Fibroblast of skin of scalp (primary cell): ENCODE measurements around the gene CMTM7.
"Not testable (repeated sequence)": the region's sequence is repeated elsewhere in the genome, so short reads cannot be mapped to it uniquely, and the experiment has no call there.

Source experiments
- DNase-seq: peaks from one replicate; pipeline ENCODE4 v3.0.0-alpha.2; 2013

CMTM7 gene

DNA sequence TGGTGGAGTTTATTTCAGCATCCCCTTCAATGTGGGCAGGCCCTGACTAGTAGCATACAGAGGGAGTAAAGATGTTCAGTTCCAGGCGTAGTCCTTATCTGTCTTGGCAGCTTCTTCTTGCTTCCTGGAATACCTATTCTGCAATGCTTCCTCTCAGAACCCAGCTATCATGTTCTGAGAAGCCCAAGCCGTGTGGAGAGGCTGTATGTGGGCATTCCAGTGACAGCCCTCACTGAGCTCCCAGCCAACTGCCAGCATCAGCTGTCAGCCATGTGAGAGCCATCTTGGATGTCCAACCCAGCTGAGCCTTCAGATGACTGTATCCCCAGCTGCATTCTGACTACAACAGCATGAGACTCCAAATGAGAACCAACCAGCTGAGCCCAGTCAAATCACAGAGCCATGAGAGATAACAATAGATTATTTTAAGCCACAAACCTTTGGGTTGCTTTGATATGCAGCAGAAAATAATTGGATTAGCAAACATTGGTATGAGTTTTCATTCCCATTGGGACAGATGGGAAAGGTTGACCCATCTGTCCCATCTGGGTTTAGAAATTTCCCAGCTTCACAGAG lies 8.4 kb upstream of the CMTM7 start:
- DNase-seq: no peak

DNA sequence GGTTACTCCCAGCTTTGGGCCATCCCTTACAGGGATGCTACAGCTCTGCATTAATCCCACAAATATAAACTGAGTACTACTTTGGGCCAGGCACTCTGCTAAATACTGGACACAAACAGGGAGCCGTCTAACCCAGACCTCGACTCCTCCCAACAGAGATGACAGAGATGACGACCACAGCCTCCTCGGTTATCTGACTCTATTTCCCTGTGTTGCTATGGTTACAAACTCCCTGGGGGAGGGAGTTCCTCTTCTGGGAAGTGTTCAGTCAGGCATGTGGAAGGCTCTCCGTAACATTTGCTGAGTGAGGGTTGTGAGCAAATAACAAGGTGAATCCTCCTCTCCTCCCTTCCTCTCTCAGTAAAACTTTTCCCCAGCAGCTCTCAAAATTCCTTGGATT lies 6.7 kb upstream of the CMTM7 start:
- peak; percentile 40 for DNase-seq

DNA sequence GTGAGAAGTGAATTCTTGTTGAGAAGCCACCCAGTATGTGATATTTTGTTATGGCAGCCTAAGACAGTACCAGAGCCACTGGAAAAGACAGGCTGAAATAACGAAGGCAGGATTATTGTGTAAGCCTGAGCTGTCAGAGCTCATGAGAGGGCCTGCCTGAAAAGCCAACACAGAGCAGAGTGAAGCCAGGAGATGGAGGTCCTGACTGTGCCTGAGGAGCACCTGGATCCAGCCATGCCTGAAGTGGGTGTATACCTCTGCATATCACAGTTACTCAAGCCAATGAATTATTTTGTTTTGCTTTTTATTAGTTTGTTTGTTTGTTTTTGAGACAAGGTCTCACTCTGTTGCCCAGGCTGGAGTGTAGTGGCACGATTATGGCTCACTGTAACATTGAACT lies 4.1 kb upstream of the CMTM7 start:
- DNase-seq: no peak

DNA sequence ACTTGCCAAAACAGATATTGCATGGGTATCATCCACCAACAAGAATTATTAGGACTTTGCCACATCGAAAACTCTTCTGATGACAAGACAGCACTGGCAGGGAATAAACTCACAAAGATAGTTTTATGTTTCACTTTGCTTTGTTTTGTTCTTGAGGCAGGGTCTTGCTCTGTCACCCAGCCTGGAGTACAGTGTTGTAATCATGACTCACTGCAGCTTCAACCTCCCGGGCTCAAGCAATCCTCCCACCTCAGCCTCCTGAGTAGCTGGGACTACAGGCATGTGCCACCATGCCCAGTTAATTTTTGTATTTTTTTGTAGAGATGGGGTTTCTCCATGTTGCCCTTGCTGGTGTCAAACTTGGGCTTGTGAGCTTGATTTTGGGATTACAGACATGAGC lies 2.1 kb upstream of the CMTM7 start:
- DNase-seq: not testable (repeated sequence)

DNA sequence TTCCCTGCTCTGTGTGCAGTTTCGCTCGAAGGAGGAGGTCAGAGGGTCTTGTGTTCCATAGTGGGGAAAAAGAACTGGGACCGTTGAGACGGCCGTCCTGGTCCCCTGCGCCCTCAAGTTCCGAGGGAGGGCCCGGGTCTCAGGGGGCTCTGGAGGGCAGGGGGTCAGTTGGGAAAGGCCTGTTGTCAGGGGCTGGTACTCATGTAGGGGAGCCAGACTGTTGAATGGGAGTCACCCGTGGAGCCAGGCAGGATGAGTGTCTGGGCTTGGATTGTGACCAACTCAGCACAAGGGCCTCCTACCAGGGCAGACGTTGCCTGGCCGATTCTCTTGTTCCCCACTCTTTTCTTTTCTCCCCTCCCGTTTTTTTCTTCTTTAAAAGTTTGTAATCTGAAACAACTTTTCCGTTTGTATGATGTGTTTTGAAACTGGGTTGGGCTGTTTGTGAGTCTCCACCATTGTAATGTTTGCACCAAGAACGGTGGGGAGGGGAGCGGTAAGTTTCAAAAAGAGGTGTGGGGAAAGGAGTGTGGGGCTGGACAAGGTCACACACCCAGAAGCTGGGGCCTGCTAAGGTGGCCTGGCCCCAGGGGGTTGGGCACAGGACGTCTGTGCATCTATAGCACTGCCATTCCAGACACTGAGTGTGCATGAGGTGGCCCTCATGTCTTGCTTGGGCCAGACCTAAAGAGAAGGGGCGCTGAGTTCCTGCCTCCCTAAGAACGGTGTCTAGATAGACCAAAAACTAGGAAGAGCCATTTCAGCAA lies 1.1 kb downstream of the CMTM7 start:
- DNase-seq: peak; percentile 66

DNA sequence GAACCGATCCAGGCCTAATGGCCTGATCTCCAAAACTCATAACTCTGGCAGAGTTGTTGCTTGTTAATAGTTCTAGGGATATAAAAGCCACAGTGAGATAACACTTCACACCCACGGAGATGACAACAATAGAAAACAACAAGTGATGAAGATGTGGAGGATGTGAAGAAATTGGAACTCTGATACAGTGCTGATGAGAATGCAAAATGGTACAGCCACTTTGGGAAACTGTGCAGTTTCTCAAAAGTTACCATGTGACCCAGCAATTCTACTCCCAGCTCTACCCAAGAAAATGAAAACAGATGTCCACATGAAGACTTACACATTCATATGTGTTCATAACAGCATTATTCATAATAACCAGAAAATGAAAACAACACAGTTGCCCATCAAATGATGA lies 3.8 kb downstream of the CMTM7 start:
- DNase-seq: no peak

DNA sequence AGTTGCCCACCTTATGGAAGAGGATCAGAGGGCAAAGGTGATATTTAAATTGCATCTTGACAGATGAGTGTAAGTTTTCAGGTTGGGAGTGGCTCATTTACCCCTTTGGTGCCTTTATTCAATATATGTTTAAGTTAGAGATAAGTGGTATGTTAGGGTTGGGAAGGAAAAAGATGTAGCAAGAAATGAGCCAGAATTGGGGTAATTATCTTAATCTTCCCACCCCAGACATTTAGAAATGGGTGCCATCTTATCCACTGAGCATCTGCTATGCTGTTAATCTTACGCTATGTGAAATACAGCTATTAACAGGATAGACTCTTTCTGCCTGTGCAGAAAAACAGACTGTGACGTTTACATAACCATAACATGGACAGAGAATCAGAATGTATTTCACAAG lies 6.3 kb downstream of the CMTM7 start:
- DNase-seq: no peak

DNA sequence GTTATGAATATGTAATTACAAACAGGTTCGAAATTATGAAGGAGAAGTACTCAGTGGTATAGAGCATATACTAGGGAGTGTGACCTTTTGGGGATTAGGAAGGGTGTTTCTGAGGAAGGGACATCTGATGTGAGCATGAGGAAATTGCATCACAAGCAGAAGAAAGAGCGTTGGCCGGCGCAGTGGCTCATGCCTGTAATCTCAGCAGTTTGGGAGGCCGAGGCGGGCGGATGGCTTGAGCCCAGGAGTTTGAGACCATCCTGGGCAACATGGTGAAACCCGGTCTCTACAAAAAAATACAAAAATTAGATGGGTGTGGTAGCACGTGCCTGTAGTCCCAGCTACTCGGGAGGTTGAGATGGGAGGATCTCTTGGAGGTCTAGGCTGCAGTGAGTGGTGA lies 6.9 kb downstream of the CMTM7 start:
- no peak for DNase-seq

DNA sequence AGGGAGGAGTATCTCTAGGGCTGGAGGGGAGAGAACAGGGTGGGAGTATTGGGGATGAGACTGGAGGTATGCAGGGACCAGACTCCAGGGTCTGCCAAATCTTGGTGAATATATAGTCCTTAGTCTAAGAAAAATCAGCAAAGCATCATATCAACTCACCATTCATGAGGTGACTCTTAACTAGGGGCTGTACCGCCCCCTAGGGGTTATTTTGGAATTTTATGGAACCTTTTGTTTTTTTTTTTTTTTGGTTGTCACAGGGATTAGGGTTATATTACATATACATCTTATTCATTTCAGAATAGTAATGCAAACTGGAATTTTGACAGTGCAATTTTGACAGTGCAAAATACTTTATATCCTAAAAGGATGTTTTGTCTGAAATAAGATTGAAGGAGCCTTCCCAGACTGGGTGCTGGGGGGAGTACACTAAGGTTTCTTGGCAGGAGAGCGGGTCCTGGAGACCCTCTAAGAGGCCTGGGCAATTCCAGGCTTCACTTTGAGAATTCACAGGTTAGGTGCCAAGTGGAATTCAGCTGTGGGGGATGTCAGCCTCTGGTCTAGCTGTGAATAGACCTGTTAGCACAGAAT lies 7.5 kb downstream of the CMTM7 start:
- DNase-seq: peak; percentile 62

DNA sequence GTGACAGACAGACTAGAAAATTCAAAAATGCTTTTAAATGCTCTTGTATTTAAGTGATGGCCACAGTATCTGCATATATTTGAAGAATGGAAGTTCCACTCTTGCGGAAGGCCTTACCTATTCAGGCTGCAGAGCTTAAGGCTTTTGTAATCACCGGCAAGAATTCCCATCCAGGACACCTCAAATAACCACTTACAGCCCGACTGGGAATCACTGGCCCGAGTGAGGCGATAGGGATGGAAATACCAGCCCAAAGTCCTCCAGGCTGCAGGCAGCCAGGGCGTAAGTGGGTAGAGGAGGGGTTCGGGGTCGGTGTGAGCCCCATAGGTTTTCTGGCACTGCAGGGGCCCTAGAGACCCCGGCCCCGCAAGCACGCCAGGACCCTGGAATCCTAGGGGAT lies 9.5 kb downstream of the CMTM7 start:
- DNase-seq: no peak

DNA sequence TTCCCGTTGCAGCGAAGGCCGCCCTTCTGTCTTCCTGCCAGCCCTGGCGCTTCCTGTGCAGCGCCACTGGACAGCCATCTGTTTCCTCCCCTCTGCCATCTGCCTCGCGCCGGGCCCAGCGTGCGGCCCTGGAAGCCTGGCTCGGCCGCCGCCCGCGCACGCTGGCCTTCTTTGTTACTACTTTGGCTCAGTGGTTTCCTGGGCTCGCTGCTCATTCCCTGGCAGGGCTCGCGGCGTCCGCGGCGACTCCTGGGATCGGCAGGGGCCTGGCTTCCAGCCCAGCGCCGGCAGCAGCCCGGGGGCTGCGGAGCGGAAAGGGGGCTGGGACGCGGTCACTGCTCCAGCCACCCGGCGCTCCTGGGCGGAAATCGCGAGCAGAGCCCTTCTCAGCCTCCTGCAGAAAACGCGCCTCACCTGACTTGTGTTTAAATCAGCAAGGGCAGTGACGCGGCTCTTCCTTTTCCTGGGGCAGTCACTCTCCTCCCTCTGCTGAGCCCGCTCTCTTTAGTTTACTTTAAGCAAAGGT lies 10.0 kb downstream of the CMTM7 start:
- DNase-seq: peak; percentile 73

DNA sequence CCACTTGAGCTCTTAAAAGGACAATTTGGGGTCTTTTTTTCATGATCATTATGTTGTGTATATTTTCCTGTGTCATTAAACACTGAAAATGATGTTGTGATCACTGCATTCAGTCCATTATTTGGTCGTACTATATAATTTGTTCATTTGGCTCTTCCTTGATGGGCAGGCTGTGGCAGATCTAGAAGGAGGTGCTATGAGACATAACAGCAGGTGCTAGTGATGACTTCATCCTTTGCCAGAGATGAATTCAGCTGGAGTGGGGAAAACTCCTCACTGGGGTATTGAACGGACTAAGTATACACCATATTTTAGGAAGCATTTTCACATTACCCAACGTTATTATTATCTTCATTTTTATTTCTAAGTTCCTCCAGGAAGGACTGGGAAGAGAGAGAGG lies 12.0 kb downstream of the CMTM7 start:
- no peak for DNase-seq

DNA sequence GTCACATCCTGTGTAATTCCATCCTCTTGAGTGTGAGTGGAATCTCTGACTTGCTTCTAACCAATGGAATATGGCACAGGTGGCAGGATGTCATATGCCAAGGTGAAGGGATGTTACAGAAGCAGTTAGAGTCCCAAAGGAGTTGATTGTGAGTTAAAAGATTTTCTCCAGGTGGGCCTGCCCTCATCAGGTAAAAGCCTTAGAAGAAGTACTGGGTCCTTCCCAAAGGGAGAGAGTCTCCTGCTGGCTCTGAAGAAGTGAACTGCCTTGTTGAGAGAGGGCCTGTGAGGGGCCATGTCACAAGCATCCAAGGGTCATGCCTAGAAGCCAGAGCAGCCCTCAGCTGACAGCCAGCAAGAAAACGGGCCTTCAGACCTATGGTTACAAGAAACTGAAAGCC lies 13.1 kb downstream of the CMTM7 start:
- no peak for DNase-seq

DNA sequence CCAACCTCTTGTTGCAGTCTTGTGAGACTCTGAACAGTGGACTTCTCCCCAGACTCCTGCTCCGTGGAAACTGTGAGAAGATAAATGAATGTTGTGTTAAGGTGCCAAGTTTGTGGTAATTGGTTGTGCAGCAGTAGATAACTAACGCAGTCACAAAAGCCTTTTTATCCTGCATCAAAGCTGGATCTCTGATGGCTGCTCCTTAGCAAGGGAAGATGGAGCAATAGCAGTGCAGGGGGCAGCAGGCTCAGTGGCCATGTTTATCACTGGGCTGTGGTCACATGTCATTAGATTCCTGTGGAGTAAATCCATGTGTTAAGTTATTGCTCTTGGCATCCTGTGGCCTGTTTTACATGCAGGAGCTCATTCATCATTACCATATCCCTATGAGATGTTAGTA lies 13.5 kb downstream of the CMTM7 start:
- DNase-seq: peak; percentile 34

DNA sequence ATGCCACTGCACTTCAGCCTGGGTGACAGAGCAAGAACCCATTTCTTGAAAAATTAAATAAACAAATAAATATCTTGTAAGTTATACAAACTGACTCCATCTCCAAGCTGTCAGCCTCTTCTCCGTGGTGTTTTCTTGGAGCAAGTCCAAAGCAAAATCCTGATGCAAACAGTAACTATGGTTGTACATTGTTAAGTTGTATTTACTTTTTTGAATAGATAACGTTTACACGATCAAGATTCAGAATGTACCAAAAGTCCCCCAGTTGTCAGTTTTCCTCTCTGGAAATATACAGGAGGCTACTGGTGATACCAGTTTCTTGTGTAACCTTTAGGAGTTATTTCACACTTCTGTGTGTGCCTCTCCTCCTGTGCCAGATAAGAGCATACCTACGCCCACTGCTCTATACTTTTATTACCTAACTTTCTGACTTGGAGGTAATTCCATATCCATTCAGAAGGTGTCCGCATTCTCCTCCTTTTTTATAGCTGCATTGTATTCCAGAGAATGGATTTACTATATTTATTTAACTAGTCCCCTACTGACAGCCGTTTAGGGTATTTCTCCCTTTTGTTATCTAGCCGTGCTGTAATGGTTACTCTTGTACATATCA lies 14.2 kb downstream of the CMTM7 start:
- DNase-seq: no peak

DNA sequence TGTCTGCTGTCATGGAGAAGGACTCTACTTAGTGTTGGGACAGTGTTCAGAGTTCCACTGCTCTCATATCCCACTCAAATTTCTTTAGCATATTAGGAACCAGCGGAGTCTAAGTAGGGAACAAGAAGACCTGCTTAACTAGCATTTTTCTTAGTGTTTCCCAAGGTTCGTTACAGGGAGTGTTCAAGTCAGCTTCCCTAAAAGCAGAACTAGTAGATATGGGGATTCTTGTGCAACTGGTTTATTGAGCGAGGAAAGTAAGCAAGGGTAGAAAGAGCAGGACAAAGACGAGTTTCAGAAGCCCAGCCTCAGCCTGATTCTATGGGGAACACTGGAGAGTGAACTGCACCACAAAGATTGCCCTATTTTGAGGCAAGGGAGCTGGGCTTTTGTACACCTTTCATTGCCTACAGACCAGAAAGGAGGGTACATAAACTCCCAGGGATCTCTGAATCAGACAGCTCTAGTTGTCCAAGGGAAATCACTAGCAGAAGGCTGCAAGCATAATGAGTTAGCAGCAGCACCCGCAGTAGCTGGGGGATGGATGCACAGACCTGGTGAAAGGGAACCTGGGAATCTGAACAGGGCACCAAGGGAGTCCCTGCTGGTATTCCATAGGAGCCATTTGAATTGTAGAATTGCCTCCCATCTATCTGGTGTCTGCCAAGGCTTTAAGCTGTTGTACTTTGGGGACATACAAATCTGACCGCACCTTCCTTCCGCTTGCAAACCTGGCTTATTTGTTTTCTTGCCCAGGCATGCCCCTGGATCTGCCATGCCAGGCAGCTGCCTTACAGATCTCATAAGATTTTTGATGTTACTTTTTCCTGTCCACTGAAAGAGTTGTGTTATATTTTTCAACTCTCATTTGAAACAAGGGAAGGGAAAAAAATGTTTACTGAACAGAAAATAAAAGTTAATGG lies 15.1 kb downstream of the CMTM7 start:
- DNase-seq: no peak

DNA sequence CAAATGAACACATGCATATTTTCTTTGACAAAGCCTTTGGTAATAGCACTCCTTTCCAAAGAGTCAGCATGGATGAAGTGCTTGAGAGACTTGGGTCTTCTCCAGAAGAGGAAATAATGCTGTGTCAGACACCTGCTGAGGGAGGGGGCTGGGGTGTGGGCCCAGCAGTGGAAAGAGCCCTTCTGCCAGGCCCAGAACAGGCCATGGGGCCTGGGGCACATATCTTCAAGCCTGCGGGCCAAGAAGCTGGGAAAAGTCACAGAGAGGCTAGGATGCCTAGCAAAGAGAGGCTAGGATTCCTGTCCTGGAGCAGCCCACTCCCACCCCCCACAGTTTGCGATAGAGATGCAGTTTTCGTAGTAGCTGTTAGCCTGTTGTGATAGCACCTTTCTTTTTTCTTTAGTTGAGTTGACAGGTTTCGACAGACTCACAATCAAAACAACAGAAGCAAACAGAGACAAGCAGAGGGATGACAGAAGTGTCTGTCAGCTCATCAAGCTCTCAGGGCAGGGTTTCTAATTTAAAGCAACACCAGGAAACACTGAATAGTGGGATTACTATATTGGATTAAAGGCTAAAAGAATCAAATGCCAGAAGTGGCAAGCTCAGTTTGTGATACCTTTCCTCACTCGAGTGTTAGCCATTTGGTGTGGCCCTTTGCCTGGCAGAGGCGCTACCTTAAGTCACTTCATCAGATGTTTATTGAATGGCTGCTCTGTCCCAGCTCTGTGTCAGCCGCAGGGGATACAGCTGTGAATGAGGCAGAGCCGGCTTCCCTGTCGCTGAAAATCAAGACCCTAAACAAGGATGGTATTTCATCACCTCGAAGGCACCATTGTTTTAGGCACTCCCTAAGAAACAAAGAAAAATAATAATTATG lies 19.0 kb downstream of the CMTM7 start:
- no peak for DNase-seq

DNA sequence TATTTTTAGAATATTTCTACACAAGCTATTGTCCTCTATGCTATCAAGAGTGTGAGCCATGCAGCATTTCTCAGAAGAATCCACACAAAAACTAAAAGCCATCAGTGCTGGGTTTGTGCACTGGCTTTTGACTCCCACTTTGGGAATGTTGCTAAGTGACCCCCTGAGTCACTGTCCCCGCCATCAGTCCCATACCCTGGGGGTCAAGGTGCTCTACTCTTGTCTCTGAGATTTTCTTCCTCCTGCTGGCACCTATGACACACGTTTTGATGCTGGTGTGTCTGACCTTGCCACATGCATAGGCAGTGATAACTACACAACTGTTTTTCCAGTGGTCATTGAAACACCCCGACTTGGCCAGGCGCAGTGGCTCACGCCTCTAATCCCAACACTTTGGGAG lies 19.8 kb downstream of the CMTM7 start:
- no peak for DNase-seq

DNA sequence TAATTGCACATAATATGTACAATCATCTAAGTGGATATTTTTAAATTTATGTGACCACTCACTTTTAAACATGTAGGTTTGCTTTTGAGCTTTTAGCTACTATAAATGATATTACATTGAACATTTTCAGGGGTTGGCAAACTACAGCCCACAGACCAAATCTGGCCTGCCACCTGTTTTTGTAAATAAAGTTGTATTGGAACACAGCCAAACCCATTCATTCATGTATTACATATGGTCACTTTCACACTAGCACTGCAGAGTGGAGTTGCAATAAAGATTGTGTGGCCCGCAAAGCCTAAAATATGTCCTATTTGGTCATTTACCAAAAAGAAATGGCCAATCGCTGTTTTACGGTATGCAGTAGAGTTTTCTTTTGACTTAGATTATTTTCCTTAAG lies 21.2 kb downstream of the CMTM7 start:
- no peak for DNase-seq

DNA sequence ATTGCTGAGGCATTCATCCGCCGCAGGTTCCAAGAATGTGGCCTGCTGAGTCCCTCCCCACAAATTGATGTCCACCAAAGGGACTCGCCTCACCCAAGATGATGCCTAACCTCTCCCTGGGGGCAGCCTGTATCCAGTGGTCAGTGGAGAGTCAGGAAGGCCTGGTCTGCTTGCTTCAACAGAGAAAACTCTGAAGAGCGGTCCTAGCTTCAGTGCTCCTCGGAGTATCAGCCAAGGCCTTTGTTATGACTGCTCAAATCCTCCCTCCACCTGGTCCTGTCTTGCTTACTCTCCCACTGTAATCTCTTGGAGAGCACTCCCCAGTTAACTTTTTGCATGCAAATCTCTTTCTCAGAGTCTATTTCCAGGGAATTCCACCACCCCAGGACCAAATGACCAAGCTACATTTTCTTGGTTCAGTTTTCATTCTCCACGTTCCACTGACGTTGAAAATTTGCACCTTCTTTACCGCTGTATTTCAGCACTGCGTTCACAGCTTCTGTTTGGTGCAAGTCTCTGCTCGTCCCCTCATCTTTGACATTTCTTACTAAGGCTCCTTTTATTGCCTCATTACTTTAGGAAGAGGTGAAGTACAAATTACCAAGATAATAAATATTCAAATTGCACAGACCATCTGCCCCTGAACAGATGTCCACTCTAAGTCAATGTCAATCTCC lies 22.3 kb downstream of the CMTM7 start:
- DNase-seq: no peak
